Fibroblast of skin of abdomen (primary cell): ENCODE measurements around the gene NFIB.

ENCODE experiments used
- DNase-seq: peaks from one replicate; pipeline ENCODE4 v3.0.0-alpha.2; 2013

The NFIB gene

DNA sequence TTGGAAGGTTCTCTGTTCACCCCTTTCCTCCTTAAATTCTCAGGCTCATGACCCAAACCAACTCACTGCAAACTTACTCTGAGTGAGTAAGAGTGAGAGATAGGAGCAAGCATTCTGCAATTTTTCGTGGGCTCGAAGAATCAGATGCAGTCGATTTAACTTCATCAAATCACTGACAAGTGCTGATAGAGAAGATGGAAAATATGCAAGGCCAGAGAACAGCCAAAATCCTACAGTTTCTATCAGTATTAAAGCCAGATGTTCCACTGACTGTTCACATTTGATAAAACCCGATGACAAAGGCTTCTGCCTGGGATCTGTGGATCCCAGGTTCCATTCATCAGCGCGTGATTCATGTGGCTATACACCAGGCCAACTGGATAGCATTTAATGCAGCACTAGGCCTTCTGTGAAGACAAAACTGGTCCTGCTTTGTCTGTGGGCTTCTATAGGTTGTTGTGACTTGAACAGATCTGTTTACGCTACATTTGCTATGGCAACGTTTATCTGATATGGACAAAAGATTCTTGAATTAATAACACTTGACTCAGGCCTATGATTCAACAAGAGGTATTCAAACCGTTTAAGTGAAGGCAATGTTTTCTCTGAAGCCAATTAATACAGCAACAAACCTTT lies 251.2 kb downstream of the NFIB start:
- DNase-seq: peak; percentile 88

- no peak for DNase-seq
Measured at GRCh38 chr9:14061936-14062585, 251.9 kb downstream of the NFIB start.

DNA sequence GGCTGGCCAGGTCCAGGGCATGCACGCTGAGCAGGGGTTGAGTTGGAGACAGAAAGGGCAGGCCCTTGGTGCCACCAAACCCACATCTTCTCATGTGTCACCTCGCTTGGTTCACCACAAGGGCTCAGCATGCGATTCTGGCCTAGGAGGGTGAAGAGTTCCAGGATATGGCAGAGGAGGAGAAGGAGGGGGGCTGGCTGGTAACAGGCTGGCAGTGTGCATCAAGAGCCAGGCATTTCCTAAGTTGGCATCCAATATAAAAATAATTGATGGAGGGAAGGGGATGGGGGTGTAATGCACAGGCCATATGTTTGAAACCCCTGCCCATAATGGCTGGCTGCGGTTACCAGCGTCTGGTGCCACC lies 255.6 kb downstream of the NFIB start:
- no peak for DNase-seq

DNA sequence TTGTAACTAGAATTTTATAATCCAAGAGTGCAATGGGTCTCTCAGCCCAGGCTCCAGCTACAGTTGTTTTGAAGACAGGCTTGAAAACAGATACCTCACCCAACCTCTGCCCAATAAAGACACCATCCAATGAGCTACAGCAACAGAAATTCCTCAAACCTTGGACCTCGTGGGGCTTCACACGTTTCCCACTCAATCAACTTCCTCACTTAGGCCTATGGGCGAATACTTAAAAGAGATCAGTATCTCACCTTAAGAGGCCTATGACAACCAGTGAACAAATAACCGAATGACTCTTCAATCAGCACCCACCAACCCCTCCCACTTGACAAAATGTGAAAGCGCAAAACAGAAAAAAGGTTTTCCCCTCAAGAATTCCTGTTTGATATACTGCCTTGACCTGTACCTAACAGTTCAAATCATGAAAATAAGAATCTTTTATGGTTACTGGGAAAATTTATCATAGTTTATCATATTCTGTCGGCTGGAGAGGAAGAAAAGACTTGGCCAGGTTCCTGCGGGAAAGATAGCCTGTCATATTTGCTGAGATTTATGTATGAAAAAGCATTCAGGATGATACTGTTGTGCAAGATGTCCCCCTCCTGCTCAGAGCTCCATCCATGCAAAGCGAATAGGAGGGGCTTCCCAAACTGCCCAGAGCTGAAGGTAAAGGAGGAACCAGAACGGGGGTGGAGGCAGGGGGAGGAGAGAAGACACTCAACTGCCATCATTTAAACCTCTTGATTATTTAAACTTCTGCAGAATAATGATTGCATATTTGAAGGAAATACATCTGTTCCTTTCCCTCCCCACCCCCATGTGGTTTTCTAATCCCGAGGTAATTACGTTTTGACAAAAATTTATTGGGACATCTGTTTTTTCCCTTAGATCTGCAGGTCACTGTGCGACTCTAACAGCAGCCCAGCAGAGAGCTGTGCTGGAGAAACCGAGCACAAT lies 256.3 kb downstream of the NFIB start:
- peak; percentile 48 for DNase-seq

DNA sequence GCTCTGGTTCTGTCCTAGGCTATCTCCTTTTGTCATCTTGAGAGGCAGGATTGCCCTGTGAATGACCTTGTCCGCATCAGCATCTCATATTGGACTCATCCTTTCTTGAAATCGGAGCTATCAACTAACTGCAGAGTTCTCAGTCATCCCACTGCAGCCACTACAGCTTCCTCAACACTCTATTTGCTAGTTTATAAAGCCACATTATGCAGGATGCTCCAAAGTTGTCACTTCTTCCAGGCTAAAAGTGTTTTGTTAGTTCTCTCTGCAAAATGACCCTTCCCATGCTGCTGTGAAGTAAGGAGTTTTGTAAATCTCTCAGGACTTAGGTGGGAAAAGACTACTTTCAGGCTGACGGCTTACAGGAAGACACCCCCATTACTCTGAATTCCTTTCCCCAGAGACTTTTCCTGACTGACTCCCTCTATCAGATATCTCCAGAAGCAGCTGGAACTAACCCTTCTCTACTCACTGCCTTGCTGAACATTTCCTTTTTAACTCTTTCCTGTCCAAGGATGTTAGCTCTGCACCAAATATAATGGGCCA lies 257.6 kb downstream of the NFIB start:
- DNase-seq: peak; percentile 17

- DNase-seq: no peak
Measured at GRCh38 chr9:14054096-14054495, 259.8 kb downstream of the NFIB start.

GRCh38 chr9:14052359-14052758 lies 261.6 kb downstream of the NFIB start:
- DNase-seq: no peak

- peak; percentile 14 for DNase-seq
Measured at GRCh38 chr9:14051419-14051818, 262.5 kb downstream of the NFIB start.

DNA sequence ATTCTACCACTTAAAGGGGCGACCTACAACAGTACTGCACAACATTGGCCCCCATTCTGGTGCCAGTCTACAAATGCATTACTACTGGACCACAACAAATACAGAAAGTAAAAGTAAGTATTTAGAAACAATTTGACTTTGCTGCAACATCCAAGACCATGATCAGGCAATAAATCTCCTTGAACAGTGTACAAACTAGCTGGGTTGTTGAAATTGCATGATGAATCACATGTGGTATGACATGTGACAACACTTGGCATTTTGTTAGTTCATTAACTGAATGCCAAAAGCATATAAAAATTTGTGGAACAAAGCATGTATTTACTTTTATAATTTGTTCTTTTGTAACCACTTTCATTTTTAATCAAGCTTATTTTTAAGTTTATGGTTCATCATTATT lies 270.5 kb downstream of the NFIB start:
- DNase-seq: no peak

GRCh38 chr9:14037331-14037730 lies 276.6 kb downstream of the NFIB start:
- DNase-seq: no peak

DNA sequence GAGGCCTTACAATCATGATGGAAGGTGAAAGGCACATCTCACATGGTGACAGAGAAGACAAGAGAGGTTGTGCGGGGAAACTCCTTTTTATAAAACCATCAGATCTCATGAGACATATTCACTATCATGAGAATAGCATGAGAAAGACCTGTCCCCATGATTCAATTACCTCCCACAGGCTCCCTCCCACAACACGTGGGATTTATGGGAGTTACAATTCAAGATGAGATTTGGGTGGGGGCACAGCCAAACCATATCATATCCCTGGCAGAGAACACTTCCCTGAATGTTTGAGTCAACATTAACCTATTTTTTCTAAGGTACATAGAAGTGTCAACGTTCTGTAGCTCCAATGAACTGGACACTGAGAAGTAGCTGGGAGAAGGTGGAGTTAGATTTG lies 280.9 kb downstream of the NFIB start:
- DNase-seq: no peak
